IMR-90 (cell line): ENCODE measurements around the gene IP6K3. TPM values are rescaled to one million over a fixed set of nuclear protein-coding genes. Genes with fewer than 3 reads are reported as not detected.

Experiments
- ATAC-seq: fragments of 200-7000 bp; cut with Tn5 transposase; 2 replicates; pipeline ENCODE4 v1.9.1; 2020; ENCODE audit warnings: low read depth, mild to moderate bottlenecking, moderate library complexity
- BruUV-seq: library from RNA; stranded (reverse); fragments of 400-500 nt; replicated peaks from 2 replicates; lab custom pipeline; 2021; lab: Mats Ljungman, UMichigan
- CTCF ChIA-PET: fragments of 300-600 bp; formaldehyde crosslinking; extraction: SDS; loops from one replicate; lab custom pipeline; 2021; ENCODE audit warnings: antibody characterized with exemption; lab: Yijun Ruan, JAX
- POLR2A ChIA-PET: fragments of 300-600 bp; sonication (Branson Sonifier 250); formaldehyde crosslinking; loops from one replicate; lab custom pipeline; 2022; ENCODE audit warnings: antibody characterized with exemption; ENCODE audit not compliant: unreplicated experiment; lab: Charles Lee
- DNase-seq: peaks from one replicate; pipeline ENCODE4 v3.0.0; 2013
- H2AFZ ChIP-seq: replicated peaks from 2 replicates; pipeline ENCODE3; 2013; ENCODE audit warnings: low read length, mild to moderate bottlenecking; ENCODE audit not compliant: poor library complexity
- H2AK5ac ChIP-seq: 2 replicates; pipeline ENCODE4 v1.6.1; 2013; ENCODE audit warnings: low read depth, low read length, inconsistent platforms
- H2AK9ac ChIP-seq: replicated peaks from 2 replicates; pipeline ENCODE3; 2013; ENCODE audit warnings: mild to moderate bottlenecking, low read depth, low read length, moderate library complexity; ENCODE audit not compliant: poor library complexity
- H2BK120ac ChIP-seq: 2 replicates; pipeline ENCODE4 v1.6.1; 2013; ENCODE audit warnings: low read depth, low read length, inconsistent platforms
- H2BK15ac ChIP-seq: 3 replicates; pipeline ENCODE4 v1.6.1; 2013; ENCODE audit warnings: low read depth, low read length, inconsistent platforms
- H2BK20ac ChIP-seq: 2 replicates; pipeline ENCODE4 v1.6.1; 2013; ENCODE audit warnings: low read depth, mild to moderate bottlenecking, inconsistent platforms, low read length, moderate library complexity
- H2BK5ac ChIP-seq: 2 replicates; pipeline ENCODE4 v1.6.1; 2013; ENCODE audit warnings: mild to moderate bottlenecking, low read depth, low read length, inconsistent platforms; ENCODE audit not compliant: poor library complexity, severe bottlenecking
- H3K14ac ChIP-seq: replicated peaks from 2 replicates; pipeline ENCODE4 v1.6.1; 2013; ENCODE audit warnings: low read depth, low read length, inconsistent platforms
- H3K18ac ChIP-seq: 2 replicates; pipeline ENCODE4 v1.6.1; 2013; ENCODE audit warnings: low read depth, low read length, control low read depth
- H3K23ac ChIP-seq: 2 replicates; pipeline ENCODE4 v1.6.1; 2013; ENCODE audit warnings: low read depth, low read length, inconsistent platforms
- H3K27ac ChIP-seq: 2 replicates; pipeline ENCODE4 v1.5.1; 2013; ENCODE audit warnings: mild to moderate bottlenecking, control low read depth, low read length; ENCODE audit not compliant: insufficient read depth
- H3K27me3 ChIP-seq: 2 replicates; pipeline ENCODE4 v1.6.1; 2013; ENCODE audit warnings: low read length; ENCODE audit not compliant: control insufficient read depth, insufficient read depth
- H3K36me3 ChIP-seq: 2 replicates; pipeline ENCODE4 v1.6.1; 2013; ENCODE audit warnings: low read length, mixed read lengths; ENCODE audit not compliant: control insufficient read depth, insufficient read depth
- H3K4ac ChIP-seq: 2 replicates; pipeline ENCODE4 v1.6.1; 2013; ENCODE audit warnings: low read depth, low read length, inconsistent platforms
- H3K4me1 ChIP-seq: 2 replicates; pipeline ENCODE4 v1.6.1; 2013; ENCODE audit warnings: low read length, mixed read lengths; ENCODE audit not compliant: control insufficient read depth, insufficient read depth
- H3K4me2 ChIP-seq: 2 replicates; pipeline ENCODE4 v1.6.1; 2013; ENCODE audit warnings: low read depth, mild to moderate bottlenecking, control low read depth, low read length, moderate library complexity
- H3K4me3 ChIP-seq: 2 replicates; pipeline ENCODE4 v1.5.1; 2013; ENCODE audit warnings: low read depth, mild to moderate bottlenecking, control low read depth, low read length, moderate library complexity; ENCODE audit not compliant: insufficient read depth
- H3K56ac ChIP-seq: 2 replicates; pipeline ENCODE4 v1.6.1; 2013; ENCODE audit warnings: low read length, inconsistent platforms; ENCODE audit not compliant: insufficient read depth; ENCODE audit errors: extremely low read depth
- H3K79me1 ChIP-seq, 2 experiments: 2 replicates each; pipeline ENCODE4 v1.6.1; 2013; ENCODE audit warnings: low read length in 2 of 2, inconsistent platforms in 1 of 2, low read depth in 1 of 2
- H3K9ac ChIP-seq: 2 replicates; pipeline ENCODE4 v1.6.1; 2013; ENCODE audit warnings: low read depth, low read length, control low read depth
- H3K9me1 ChIP-seq: 2 replicates; pipeline ENCODE4 v1.6.1; 2013; ENCODE audit warnings: low read length, inconsistent platforms; ENCODE audit not compliant: insufficient read depth
- H3K9me3 ChIP-seq: 2 replicates; pipeline ENCODE4 v1.6.1; 2013; ENCODE audit warnings: low read length; ENCODE audit not compliant: control insufficient read depth, insufficient read depth
- H4K20me1 ChIP-seq: 2 replicates; pipeline ENCODE4 v1.6.1; 2013; ENCODE audit warnings: low read length, inconsistent platforms; ENCODE audit not compliant: insufficient read depth
- H4K5ac ChIP-seq: 2 replicates; pipeline ENCODE4 v1.6.1; 2013; ENCODE audit warnings: mild to moderate bottlenecking, low read depth, low read length, control low read depth
- H4K8ac ChIP-seq, 2 experiments: 2 replicates each; pipeline ENCODE4 v1.6.1; 2013; ENCODE audit warnings: low read depth in 2 of 2, low read length in 2 of 2, control low read depth in 1 of 2, inconsistent platforms in 1 of 2
- H4K91ac ChIP-seq: 2 replicates; pipeline ENCODE4 v1.6.1; 2013; ENCODE audit warnings: low read depth, low read length, inconsistent platforms; ENCODE audit not compliant: insufficient read depth
- BHLHE40 ChIP-seq: fragments of 150-350 bp; IDR thresholded peaks from 2 replicates; pipeline ENCODE4 v1.6.1; 2016; ENCODE audit warnings: mild to moderate bottlenecking, low read depth, low read length
- CEBPB ChIP-seq: IDR thresholded peaks from 2 replicates; pipeline ENCODE4 v1.6.1; 2012; ENCODE audit warnings: low read depth, low read length, improper control_type of control experiment
- CHD1 ChIP-seq: IDR thresholded peaks from 2 replicates; pipeline ENCODE4 v1.6.1; 2012; ENCODE audit warnings: low read depth, low read length, improper control_type of control experiment
- CTCF ChIP-seq: conservative IDR thresholded peaks from 2 replicates; pipeline ENCODE4 v1.5.1; 2012; ENCODE audit warnings: mild to moderate bottlenecking, low read depth, low read length, improper control_type of control experiment
- MAFK ChIP-seq: IDR thresholded peaks from 2 replicates; pipeline ENCODE4 v1.6.1; 2012; ENCODE audit warnings: low read depth, low read length, improper control_type of control experiment
- MAZ ChIP-seq: IDR thresholded peaks from 2 replicates; pipeline ENCODE4 v1.6.1; 2012; ENCODE audit warnings: low read depth, mild to moderate bottlenecking, low read length, improper control_type of control experiment, moderate library complexity, borderline replicate concordance
- NFE2L2 ChIP-seq: fragments of 150-350 bp; IDR thresholded peaks from 2 replicates; pipeline ENCODE4 v1.6.1; 2016; ENCODE audit warnings: low read depth, mild to moderate bottlenecking, low read length
- RAD21 ChIP-seq: IDR thresholded peaks from 2 replicates; pipeline ENCODE4 v1.6.1; 2012; ENCODE audit warnings: low read length, improper control_type of control experiment
- RCOR1 ChIP-seq: IDR thresholded peaks from 2 replicates; pipeline ENCODE4 v1.6.1; 2012; ENCODE audit warnings: mild to moderate bottlenecking, low read length, improper control_type of control experiment; ENCODE audit not compliant: insufficient replicate concordance
- RFX5 ChIP-seq: IDR thresholded peaks from 2 replicates; pipeline ENCODE4 v1.8.0; 2012; ENCODE audit warnings: low read depth, mild to moderate bottlenecking, low read length, moderate library complexity
- SMC3 ChIP-seq: fragments of 150-350 bp; IDR thresholded peaks from 2 replicates; pipeline ENCODE4 v1.6.1; 2016; ENCODE audit warnings: low read depth, mild to moderate bottlenecking, antibody characterized with exemption, low read length, moderate library complexity
- WGBS, 2 experiments: methylation state at CpG; one replicate each; pipeline versions ENCODE4 v1.1.5 to v1.1.7; 2013; ENCODE audit warnings: missing lambda C conversion rate in 2 of 2; ENCODE audit not compliant: insufficient read length in 1 of 2; ENCODE audit errors: extremely low coverage in 2 of 2; 5-methylcytosine and 5-hydroxymethylcytosine counted together
- dilution Hi-C: fragments of 300-500 bp; cut with HindIII; formaldehyde crosslinking; loops from one replicate; pipeline ENCODE4 v1.14.3; 2018; ENCODE audit warnings: low sequenced_read_pairs; ENCODE audit not compliant: unreplicated experiment
- in situ Hi-C: fragments of 300-500 bp; cut with MboI; formaldehyde crosslinking; loops from 3 replicates; pipeline ENCODE4 v1.14.3; 2019; ENCODE audit warnings: low sequenced_read_pairs, inconsistent platforms, mixed read lengths
- intact Hi-C: fragments of 100-400 bp; cut with micrococcal nuclease; formaldehyde crosslinking; loops from 2 replicates; pipeline ENCODE4 v1.10.0; 2022
- polyA plus RNA-seq, 3 experiments: library from polyadenylated mRNA; depleted of rRNA; stranded (reverse); fragments of >200 nt; gene quantifications; 2 replicates each; pipeline ENCODE4 v1.2.3, GENCODE V29; 2012; ENCODE audit warnings: low replicate concordance in 1 of 3
- total RNA-seq: library from RNA; depleted of rRNA; stranded (reverse); fragments of >200 nt; gene quantifications from 2 replicates; pipeline ENCODE4 v1.2.3, GENCODE V29; 2012

The IP6K3 gene
- total and polyA plus RNA-seq, 2 of the 4 experiments (the other 2 are of a cell fraction): 0.18 to 0.51 TPM

GRCh38 chr6:33685411-33686224, 61.1 kb downstream of the IP6K3 start:
- DNase-seq (no peak), ATAC-seq (no peak)
- ChIA-PET CTCF (no interaction called here), POLR2A (no interaction called here)
- Histone ChIP-seq H2BK15ac (no peak overlapping the region), H3K9ac (no peak overlapping the region), H2AK9ac (no peak overlapping the region), H2BK120ac (no peak overlapping the region), H3K27ac (no peak overlapping the region), H3K79me1 (no peaks in the 10 kb centered on the region), H2BK5ac (no peak overlapping the region), H3K14ac (no peak overlapping the region), H3K18ac (no peak overlapping the region), H3K9me1 (0 out of 2 replicates have a peak, but pooled peaks cover 4% of the 10 kb centered on the region), H3K9me3 (no peaks in the 10 kb centered on the region), H4K5ac (no peak overlapping the region), H3K4ac (no peak overlapping the region), H2AFZ (no peak overlapping the region), H3K4me1 (no peaks in the 10 kb centered on the region), H2BK20ac (no peak overlapping the region), H3K4me2 (no peak overlapping the region), H4K8ac (no peak overlapping the region), H4K91ac (no peak overlapping the region), H3K23ac (no peak overlapping the region), H3K36me3 (peaks cover 8% of the 10 kb centered on the region), H2AK5ac (no peak overlapping the region), H3K27me3 (no peaks in the 10 kb centered on the region), H3K56ac (no peak overlapping the region), H3K4me3 (no peak overlapping the region), H4K20me1 (no peaks in the 10 kb centered on the region)
- TF ChIP-seq MAZ: no peak
- no peak for TF ChIP-seq NFE2L2
- TF ChIP-seq RFX5: no peak
- TF ChIP-seq SMC3: no peak
- no peak for TF ChIP-seq RAD21
- no peak for TF ChIP-seq RCOR1
- TF ChIP-seq MAFK: no peak
- no peak for TF ChIP-seq CHD1
- TF ChIP-seq BHLHE40: no peak
- TF ChIP-seq CEBPB: no peak
- no peak for TF ChIP-seq CTCF
- 90% methylated on average over 33 of the region's 38 CpGs; no CpG with 5 or more reads in 1 of the 2 experiments for WGBS, 2 experiments
- BruUV-seq: no TSS peak
- dilution Hi-C loops (no loop called here), in situ Hi-C loops (no loop called here), intact Hi-C loops (no loop called here)
